ENCODE results near the gene GDF15. TPM values are rescaled to one million over a fixed set of nuclear protein-coding genes. Genes with fewer than 3 reads are reported as not detected.
A peak's percentile ranks its signal among the peaks of the same experiment; 100 is the strongest.

GDF15 gene
- total RNA-seq, 2 experiments from 2014 or later, result not detected

- CTCF ChIA-PET (ENCODE audit: unreplicated experiment), result no interaction called here
- TF ChIP-seq EZH2phosphoT487 (IDR thresholded peaks at IDR 0.05; ENCODE audit: borderline replicate concordance, low read depth, low read length) (no peak), CTCF (conservative IDR thresholded peaks at IDR 0.05; ENCODE audit: low read length) (peak; percentile 32; the same call in 1 of the 2 replicates)
- Histone ChIP-seq H3K4me3 (ENCODE audit: low read depth, low read length, poor library complexity, severe bottlenecking) (peak overlapping the region; percentile 88), H3K9me3 (ENCODE audit: low read length) (no peaks in the 10 kb centered on the region), H2AFZ (ENCODE audit: low read length) (peak overlapping the region; percentile 72; the same call in 1 of the 2 replicates), H3K4me2 (ENCODE audit: low read length) (peak overlapping the region; percentile 98), H3K27ac (ENCODE audit: low read depth, low read length, poor library complexity, severe bottlenecking) (peak overlapping the region; percentile 56), H3K79me2 (ENCODE audit: insufficient read depth, low read depth, low read length) (no peaks in the 10 kb centered on the region), H3K4me1 (ENCODE audit: insufficient read depth, low read length, poor library complexity, severe bottlenecking) (peaks cover 25% of the 10 kb centered on the region), H4K20me1 (ENCODE audit: insufficient read depth, low read length) (no peaks in the 10 kb centered on the region), H3K36me3 (ENCODE audit: insufficient read depth, low read length) (no peaks in the 10 kb centered on the region), H3K9me2 (ENCODE audit: insufficient read depth, low read length) (no peaks in the 10 kb centered on the region)
- DNase-seq (ENCODE audit: low spot score), result peak; percentile 79
- intact Hi-C loops (cut with micrococcal nuclease; ENCODE audit: unreplicated experiment), result no loop called here
- POLR2A ChIA-PET, result interaction anchor here (1.0 to 1.4 kb wide), 2 partner anchors 11 to 12 kb away, joined by 4 to 6 read pairs; no protein-coding TSS in a partner anchor
- no TSS peak for BruUV-seq (replicated peaks)
Observed at GRCh38 chr19:18340990-18341868, 44.7 kb upstream of the GDF15 start.

GRCh38 chr19:18342090-18342632, 43.8 kb upstream of the GDF15 start:
- H3K9me3 ChIP-seq (ENCODE audit: low read length), result no peaks in the 10 kb centered on the region
- H3K9me2 ChIP-seq (ENCODE audit: insufficient read depth, low read length), result no peaks in the 10 kb centered on the region
- DNase-seq (ENCODE audit: low spot score), result no peak
- no peak overlapping the region for H3K27ac ChIP-seq (ENCODE audit: low read depth, low read length, poor library complexity, severe bottlenecking)
- peak overlapping the region; percentile 98; the same call in 1 of the 2 replicates for H3K4me2 ChIP-seq (ENCODE audit: low read length)
- ChIA-PET POLR2A (interaction anchor here (1.0 to 1.4 kb wide), 3 partner anchors 12 to 46 kb away, joined by 3 to 6 read pairs (median 4); no protein-coding TSS in a partner anchor), CTCF (ENCODE audit: unreplicated experiment) (no interaction called here)
- BruUV-seq (replicated peaks), result no TSS peak
- intact Hi-C loops (cut with micrococcal nuclease; ENCODE audit: unreplicated experiment), result no loop called here
- H3K36me3 ChIP-seq (ENCODE audit: insufficient read depth, low read length), result no peaks in the 10 kb centered on the region
- H4K20me1 ChIP-seq (ENCODE audit: insufficient read depth, low read length), result no peaks in the 10 kb centered on the region
- no peak overlapping the region for H3K4me3 ChIP-seq (ENCODE audit: low read depth, low read length, poor library complexity, severe bottlenecking)
- H2AFZ ChIP-seq (ENCODE audit: low read length), result no peak overlapping the region
- TF ChIP-seq CTCF (conservative IDR thresholded peaks at IDR 0.05; ENCODE audit: low read length) (no peak), EZH2phosphoT487 (IDR thresholded peaks at IDR 0.05; ENCODE audit: borderline replicate concordance, low read depth, low read length) (no peak)
- no peaks in the 10 kb centered on the region for H3K79me2 ChIP-seq (ENCODE audit: insufficient read depth, low read depth, low read length)
- peaks cover 25% of the 10 kb centered on the region for H3K4me1 ChIP-seq (ENCODE audit: insufficient read depth, low read length, poor library complexity, severe bottlenecking)

- intact Hi-C loops (cut with micrococcal nuclease; ENCODE audit: unreplicated experiment), result no loop called here
- Histone ChIP-seq H3K79me2 (ENCODE audit: insufficient read depth, low read depth, low read length) (no peaks in the 10 kb centered on the region), H3K9me3 (ENCODE audit: low read length) (no peaks in the 10 kb centered on the region), H3K4me1 (ENCODE audit: insufficient read depth, low read length, poor library complexity, severe bottlenecking) (peaks cover 17% of the 10 kb centered on the region), H4K20me1 (ENCODE audit: insufficient read depth, low read length) (no peaks in the 10 kb centered on the region), H3K27ac (ENCODE audit: low read depth, low read length, poor library complexity, severe bottlenecking) (no peak overlapping the region), H3K36me3 (ENCODE audit: insufficient read depth, low read length) (no peaks in the 10 kb centered on the region), H3K9me2 (ENCODE audit: insufficient read depth, low read length) (no peaks in the 10 kb centered on the region), H3K4me2 (ENCODE audit: low read length) (no peak overlapping the region), H2AFZ (ENCODE audit: low read length) (no peak overlapping the region), H3K4me3 (ENCODE audit: low read depth, low read length, poor library complexity, severe bottlenecking) (no peak overlapping the region)
- CTCF ChIA-PET (ENCODE audit: unreplicated experiment), result no interaction called here
- DNase-seq (ENCODE audit: low spot score), result no peak
- BruUV-seq (replicated peaks), result no TSS peak
- TF ChIP-seq CTCF (conservative IDR thresholded peaks at IDR 0.05; ENCODE audit: low read length) (no peak), EZH2phosphoT487 (IDR thresholded peaks at IDR 0.05; ENCODE audit: borderline replicate concordance, low read depth, low read length) (no peak)
- POLR2A ChIA-PET, result no interaction called here
Observed at GRCh38 chr19:18344582-18344950, 41.4 kb upstream of the GDF15 start.

Measured in OCI-LY7 (cell line).